GM18517 (cell line): Measurements from ENCODE around the gene HSF4.
"Not testable (repeated sequence)": the region's sequence is repeated elsewhere in the genome, so short reads cannot be mapped to it uniquely, and the experiment has no call there.

ENCODE experiments used
- ATAC-seq: cut with Tn5 transposase; IDR thresholded peaks from one replicate; pipeline ENCODE4 v1.9.1; 2021; ENCODE audit warnings: mild to moderate bottlenecking, moderate library complexity; ENCODE audit not compliant: unreplicated experiment

Gene HSF4

DNA sequence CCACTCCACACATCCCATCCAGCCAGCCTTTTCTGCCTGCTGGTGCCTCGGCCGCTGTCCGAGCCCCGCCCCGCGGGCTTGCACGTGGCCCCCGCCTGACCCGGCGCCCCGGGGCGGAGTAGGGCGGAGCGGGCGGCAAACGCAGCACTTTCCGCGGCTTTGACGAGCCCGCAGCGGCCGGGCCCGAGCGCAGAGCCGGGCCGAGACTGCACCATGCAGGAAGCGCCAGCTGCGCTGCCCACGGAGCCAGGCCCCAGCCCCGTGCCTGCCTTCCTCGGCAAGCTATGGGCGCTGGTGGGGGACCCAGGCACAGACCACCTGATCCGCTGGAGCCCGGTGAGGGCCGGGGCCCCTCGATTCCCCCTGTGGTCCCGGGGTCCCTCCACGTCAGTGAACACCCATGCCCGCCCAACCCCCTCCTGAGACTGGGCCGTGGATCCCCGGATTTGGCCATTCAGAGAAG is at the start of gene HSF4:
HSF4 (plus strand) TSS at position 147 of the 463 bp plus-strand sequence; CDS start at position 214, 67 bp downstream.
- no peak for ATAC-seq

DNA sequence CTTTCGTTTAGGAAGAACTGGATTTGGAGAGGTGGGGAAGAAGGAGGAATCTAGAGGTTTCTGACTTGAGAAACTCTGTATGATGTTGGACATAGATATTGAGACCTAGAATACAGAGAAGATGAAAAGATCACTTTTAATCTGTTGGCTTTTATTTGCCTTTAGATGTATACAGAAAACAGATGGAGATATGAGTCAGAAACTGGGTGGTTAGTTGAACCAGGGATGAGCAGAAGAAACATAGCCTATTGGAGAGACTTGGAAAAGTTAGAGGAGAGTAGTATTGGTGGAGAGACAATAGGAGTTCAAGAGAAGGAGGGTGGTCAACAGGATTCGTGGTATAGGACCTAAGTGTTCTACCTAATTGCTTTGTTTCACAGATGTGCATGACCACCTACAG is 49.8 kb upstream of the HSF4 start:
- no peak for ATAC-seq

DNA sequence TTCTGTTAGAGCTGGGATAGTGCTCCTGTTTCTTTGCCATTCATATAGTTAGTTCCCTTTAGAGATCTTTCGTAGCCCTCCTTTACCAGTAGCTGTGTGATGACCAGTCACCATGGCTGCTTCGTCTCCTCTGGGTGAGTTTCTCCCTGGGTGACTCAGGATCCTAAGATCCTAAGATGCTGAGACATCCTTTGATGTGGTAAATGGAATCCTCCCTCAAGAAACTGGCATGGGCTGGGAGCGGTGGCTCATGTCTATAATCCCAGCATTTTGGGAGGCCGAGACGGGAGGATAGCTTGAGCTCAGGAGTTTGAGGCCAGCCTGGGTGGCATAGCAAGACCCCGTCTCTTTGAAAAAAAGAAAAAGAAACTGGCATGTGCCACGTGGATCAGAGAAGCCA is 48.9 kb upstream of the HSF4 start:
- no peak for ATAC-seq

DNA sequence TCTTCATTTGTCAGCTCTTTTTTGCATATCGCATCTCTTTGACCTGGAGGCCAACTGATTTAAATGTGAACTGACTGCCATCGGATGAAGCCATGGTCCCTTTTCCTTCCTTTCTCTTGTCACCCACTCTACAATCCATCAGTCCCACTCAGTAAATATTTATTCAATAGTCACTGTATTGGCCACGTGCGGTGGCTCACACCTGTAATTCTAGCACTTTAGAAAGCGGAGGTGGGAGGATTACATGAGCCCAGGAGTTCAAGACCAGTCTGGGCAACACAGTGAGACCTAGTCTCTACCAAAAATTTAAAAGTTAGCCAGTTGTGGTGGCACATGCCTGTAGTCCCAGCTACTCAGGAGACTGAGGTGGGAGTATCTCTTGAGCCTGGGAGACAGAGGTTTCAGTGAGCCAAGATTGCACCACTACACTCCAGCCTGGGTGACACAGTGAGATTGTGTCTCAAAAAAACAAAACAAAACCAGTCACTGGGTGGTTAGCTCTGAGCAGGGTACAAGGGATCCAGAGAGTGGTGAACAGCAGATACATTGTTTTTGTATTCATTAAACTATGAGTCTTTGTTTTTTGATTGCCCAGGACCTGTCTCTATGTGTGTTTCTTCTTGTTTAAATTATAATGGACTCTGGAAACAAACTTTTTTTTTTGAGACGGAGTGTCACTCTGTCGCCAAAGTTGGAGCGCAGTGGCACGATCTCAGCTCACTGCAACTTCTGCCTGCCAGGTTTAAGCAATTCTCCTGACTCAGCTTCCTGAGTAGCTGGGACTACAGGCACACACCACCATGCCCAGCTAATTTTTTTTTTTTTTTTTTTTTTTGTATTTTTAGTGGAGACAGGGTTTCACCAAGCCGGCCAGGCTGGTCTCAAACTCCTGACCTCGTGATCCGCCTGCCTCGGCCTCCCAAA is 47.9 kb upstream of the HSF4 start:
- no peak for ATAC-seq

DNA sequence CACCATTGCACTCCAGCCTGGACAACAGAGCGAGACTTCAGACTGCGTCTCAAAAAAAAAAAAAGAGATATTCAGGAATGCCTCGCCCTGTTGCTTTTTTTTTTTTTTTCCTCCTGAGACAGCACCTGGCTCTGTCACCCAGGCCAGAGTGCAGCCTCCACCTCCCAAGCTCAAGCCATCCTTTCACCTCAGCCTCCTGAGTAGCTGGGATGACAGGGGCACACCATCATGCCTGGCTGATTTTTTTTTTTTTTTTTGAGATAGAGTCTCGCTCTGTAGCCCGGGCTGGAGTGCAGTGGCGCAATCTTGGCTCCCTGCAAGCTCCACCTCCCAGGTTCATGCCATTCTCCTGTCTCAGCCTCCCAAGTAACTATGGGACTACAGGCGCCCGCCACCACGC is 46.8 kb upstream of the HSF4 start:
- no peak for ATAC-seq

GRCh38 chr16:67120025-67120424 is 44.5 kb upstream of the HSF4 start:
- no peak for ATAC-seq

DNA sequence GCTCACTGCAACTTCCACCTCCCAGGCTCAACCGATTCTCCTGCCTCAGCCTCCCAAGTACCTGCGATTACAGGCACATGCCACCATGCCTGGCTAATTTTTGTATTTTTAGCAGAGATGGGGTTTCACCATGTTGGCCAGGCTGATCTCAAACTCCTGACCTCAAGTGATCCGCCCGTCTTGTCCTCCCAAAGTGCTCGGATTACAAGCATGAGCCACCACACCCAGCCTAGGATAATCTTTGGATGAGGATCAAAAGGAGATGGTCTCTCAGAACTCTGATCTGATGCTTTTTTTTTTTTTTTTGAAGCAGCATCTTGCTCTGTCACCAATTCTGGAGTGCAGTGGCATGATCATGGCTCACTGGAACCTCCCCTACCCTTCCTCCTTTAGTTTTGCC is 41.7 kb upstream of the HSF4 start:
- ATAC-seq: not testable (repeated sequence)

GRCh38 chr16:67128417-67128816 is 36.1 kb upstream of the HSF4 start:
- no peak for ATAC-seq

DNA sequence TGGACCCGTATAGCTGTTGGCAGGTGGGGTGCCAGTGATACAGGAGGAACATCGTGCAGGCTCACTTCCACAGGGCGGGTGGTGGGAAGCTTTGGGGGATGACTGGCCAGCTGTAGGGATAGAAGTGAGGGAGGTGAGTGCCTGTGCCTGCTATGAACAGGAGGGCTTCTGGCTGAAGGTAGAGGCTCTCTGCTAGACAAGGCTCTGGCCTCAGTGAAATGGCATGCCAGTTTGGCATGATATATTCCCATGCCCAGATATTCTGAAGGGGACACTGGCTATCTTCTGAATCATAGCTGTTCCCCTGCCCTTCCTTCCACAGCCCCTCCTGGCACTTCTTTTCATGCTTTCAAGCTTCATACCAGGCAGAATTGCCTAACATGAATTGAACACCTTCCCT is 35.7 kb upstream of the HSF4 start:
- ATAC-seq: no peak

- ATAC-seq: no peak
Measured at GRCh38 chr16:67129422-67129821, 35.1 kb upstream of the HSF4 start.

GRCh38 chr16:67137605-67138004 is 26.9 kb upstream of the HSF4 start:
- ATAC-seq: no peak

GRCh38 chr16:67141391-67141790 is 23.2 kb upstream of the HSF4 start:
- ATAC-seq: no peak

GRCh38 chr16:67142342-67142741 is 22.2 kb upstream of the HSF4 start:
- no peak for ATAC-seq

DNA sequence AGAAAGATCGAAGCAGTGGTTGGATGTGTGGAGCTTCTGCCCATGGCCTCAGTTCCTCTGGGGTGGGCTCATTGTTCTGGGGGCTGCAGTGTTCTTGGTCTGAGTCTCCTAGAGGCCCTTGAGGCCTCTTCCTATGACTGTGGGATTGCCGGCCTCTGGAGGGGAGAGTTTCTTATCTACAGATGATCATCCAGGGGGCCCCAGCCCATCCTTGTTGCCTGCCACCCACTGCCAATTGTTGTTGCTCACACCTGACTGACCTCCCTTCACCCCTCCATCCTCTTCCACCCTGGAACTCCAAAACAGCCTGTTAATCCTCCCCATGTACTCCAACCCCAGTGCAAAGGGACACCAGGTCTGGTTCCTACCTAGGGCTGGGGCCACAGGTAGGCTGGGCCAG is 19.6 kb upstream of the HSF4 start:
- no peak for ATAC-seq

- no peak for ATAC-seq
Measured at GRCh38 chr16:67145746-67146145, 18.8 kb upstream of the HSF4 start.

DNA sequence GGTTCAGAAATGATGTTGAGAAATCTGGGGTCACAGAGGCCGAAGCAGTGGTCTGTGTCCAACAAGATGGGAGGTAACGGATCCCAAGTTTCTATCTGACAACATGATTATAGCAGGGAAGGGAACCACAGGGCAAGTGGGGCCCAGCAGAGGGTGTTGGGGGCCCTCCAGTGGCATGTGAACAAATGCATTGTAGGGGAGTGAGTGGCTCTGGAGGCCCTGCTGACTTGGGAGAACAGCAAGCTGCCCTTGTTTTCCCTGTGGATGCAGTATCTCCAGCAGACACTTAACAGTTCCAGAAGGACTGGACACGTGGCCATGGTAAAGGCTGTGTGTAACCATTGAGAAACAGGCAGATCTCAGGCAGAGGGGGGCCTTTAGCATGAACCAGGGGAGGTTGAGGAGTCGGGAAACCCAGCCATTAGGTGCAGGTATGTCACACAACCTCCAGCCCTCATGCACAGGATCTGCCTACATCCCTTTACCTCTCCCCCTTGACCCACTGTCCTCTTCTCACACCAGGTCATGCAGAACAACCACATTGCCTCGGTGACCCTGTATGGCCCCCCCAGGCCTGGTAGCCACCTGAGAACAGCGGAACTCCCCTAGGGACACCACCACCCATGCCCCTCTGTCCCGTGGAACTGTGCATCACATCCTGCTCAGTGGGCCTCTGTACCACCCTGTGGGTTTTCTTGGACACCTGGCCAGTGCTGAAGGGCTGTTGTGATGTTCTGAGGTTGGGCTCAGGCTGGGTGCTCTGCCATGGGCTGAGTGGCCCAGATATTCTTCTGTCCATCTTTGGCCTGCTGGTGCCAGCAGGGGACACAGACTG is 17.8 kb upstream of the HSF4 start:
- no peak for ATAC-seq

DNA sequence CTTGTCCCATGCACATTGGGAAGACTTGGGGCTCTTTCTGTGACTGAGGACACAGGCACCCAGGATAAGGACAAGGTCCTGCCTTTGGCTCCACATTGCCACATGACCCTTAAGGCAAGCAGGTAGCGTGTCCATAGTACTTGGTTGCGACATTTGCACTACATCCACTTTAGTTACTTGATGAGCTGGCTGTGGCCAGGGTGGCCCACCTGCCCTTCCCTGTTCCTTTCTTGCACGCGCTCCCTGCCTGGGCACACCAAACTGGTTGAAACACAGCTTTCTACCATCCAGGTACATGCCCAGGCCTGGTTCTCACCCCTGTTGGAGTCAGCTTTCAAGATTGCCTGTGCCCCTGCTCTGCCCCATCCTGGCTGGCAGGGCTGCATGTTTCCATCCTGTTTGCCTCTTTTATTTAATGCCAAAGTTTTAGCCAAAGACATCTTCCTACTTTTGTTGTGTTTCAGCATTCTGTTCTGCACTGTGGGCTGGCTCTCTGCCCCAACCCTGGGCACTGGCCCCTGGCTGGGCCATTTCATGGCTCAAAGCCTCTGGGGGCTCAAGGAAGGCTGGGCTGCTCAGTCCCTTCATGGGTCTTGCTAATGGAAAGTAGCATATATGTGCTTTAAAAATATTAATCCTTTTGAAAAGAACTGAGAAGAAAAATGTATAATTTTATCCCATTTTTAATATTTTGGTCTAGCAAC is 17.0 kb upstream of the HSF4 start:
- ATAC-seq: no peak

DNA sequence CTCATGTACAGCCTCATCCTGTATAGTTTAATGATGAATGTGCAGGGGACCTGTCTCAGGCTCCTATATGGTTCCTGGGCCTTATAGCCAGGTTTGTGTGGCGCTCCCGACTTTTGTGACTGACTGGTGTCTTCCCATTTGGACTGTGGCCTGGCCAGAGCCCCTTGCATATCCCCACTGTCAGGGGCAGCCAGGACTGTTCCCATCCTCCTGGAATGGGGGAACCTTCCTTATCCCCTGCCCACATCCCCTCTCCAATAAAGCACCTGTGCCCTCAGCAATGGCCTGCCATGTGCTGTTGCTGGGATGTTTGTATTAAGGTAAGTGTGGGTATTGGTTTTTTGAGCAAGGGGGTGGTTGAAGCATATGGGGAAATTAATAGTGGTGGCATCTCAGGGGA is 16.3 kb upstream of the HSF4 start:
- no peak for ATAC-seq

DNA sequence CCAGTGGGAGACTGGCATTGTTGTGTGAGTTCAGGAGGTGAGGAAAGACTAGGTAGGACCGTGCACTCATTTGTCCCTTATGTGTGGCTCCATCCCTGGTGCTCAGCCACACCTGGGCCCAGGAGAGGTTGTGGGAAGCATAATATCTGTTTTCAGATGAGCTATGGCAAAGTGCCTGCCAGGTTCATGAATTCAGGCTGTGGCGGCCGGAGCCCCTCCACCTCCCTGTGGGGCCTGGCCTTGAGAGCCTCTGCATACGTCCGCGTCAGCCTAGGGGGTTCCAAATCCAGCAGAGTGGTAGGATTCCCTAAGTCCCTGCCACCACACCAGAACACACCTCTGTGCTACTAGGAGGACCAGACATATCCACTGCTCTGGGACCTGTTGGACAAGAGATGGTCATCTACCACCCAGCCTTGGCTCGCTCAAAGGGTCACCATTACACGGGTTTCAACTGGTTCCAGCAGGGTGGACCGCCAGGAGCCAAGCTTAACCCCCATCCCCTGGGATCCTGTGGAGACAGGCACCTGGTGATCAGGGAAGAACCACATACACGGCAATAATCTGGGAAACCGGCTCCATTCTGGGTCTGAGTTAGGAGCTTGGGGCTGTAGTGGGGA is 15.8 kb upstream of the HSF4 start:
- no peak for ATAC-seq

GRCh38 chr16:67149276-67150046 is 15.1 kb upstream of the HSF4 start:
- no peak for ATAC-seq
